A172 (cell line): ENCODE data around the gene SGO2. TPM values are rescaled to one million over a fixed set of nuclear protein-coding genes. Genes with fewer than 3 reads are reported as not detected.

ENCODE experiments used
- DNase-seq: peaks from one replicate; pipeline ENCODE4 v3.0.0-alpha.2; 2015; ENCODE audit warnings: low spot score
- total RNA-seq: library from RNA; depleted of rRNA; stranded (reverse); fragments of >200 nt; shearing (Covaris generic); gene quantifications from 2 replicates; pipeline ENCODE4 v1.2.3, GENCODE V29; 2014; rRNA removed

SGO2 gene, protein sequence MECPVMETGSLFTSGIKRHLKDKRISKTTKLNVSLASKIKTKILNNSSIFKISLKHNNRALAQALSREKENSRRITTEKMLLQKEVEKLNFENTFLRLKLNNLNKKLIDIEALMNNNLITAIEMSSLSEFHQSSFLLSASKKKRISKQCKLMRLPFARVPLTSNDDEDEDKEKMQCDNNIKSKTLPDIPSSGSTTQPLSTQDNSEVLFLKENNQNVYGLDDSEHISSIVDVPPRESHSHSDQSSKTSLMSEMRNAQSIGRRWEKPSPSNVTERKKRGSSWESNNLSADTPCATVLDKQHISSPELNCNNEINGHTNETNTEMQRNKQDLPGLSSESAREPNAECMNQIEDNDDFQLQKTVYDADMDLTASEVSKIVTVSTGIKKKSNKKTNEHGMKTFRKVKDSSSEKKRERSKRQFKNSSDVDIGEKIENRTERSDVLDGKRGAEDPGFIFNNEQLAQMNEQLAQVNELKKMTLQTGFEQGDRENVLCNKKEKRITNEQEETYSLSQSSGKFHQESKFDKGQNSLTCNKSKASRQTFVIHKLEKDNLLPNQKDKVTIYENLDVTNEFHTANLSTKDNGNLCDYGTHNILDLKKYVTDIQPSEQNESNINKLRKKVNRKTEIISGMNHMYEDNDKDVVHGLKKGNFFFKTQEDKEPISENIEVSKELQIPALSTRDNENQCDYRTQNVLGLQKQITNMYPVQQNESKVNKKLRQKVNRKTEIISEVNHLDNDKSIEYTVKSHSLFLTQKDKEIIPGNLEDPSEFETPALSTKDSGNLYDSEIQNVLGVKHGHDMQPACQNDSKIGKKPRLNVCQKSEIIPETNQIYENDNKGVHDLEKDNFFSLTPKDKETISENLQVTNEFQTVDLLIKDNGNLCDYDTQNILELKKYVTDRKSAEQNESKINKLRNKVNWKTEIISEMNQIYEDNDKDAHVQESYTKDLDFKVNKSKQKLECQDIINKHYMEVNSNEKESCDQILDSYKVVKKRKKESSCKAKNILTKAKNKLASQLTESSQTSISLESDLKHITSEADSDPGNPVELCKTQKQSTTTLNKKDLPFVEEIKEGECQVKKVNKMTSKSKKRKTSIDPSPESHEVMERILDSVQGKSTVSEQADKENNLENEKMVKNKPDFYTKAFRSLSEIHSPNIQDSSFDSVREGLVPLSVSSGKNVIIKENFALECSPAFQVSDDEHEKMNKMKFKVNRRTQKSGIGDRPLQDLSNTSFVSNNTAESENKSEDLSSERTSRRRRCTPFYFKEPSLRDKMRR
- 24.2 and 33.1 TPM in 2 replicates for total RNA-seq

DNA sequence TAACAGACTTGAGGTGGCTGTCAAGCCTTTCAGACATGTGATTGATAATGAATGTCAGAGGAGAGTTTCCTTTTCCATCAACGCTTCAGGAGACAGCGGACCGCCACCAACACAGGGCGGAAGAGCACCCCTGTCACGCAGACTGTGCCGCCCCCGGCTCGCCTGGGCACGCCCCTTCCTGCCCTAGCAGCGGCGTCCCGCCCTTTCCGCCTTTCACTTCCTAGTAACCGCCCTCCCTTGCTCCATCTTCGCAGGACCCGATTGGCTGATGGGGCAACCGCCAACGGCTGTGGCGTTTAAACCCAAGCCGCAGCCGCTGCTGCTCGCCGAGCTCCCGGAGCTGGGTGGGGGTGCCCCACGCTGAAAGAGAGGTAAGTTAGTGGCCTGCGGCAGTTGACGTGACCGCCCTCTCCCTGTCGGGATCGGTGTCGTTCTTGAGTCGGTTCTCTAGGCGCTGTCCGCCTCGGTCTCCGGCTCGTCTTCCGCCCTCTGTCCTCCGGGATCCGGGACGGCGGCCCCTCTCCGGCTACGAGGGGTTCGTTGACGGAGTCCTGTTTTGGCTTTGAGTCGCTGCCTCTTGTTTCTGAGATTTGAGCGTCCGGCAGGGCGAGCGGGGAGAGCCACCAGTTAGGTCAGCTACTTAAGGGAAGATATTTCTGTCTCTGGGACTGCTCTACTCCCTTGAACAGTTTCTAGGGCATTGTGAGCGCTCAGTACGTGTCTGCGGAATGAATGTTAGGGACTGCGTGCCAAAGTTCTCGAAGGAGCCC, at the start of gene SGO2:
SGO2 (plus strand) TSS at position 326 of the 770 bp plus-strand sequence. CDS start 6,769 bp downstream, outside the sequence.
- peak; percentile 96 for DNase-seq

DNA sequence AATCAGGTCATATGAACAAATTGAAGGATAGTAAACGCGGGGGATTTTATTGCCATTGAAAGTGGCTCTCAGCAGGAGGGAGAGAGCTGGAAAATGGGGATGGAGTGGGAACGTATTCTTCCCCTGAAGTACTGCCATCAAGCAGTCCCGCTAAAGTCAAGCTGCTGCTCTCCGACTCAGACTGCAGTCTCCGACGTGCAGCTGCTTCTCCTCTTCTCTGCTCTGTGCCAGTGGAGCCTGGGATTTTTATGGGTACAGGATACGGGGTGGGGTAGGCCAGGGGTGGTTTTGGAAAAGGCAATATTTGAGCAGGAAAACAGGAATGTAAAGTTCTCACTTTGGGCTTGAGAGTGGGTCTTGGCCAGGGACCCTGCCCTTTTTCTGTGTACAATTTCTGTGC, 49.2 kb upstream of the SGO2 start:
- no peak for DNase-seq

DNA sequence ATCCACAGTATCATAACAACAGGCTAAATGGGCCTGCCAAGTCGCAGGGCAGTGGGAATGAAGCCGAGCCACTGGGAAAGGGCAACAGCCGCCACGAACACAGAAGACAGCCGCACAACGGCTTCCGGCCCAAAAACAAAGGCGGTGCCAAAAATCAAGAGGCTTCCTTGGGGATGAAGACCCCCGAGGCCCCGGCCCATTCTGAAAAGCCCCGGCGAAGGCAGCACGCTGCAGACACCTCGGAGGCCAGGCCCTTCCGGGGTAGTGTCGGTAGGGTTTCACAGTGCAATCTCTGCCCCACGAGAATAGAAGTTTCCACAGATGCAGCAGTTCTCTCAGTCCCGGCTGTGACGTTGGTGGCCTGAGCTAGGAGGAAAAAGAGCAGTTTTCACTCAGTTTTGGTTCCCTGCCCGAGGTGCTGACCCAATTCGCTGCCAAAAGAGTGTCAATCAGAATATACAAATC, 48.3 kb upstream of the SGO2 start:
- no peak for DNase-seq

DNA sequence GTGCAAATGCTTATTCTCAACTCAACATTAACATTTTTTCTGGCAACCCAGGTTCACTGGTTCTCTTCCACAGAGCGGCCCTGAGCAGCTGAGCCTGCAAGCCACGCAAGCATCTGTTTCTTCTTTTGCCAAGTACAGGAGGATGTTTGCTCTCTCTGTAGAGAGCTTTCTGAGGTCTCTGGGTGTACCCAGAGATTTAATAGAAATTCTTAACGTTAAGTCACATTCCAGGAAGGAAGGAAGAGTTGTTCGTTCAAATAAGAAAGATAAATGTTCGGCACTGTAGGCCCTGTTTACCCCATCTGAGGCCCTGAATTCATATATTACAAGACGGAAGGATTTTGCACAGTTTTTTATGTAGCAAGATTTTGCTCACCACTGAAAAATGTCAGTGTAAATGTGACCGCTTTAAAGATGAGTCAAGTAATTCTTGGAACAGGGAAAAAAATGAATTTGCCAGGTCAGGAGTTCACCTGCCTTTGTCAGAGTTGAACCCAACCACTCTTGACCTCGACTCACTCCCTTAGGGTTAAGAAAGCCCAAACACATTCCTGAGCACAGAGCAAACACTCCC, 46.2 kb upstream of the SGO2 start:
- DNase-seq = no peak

DNA sequence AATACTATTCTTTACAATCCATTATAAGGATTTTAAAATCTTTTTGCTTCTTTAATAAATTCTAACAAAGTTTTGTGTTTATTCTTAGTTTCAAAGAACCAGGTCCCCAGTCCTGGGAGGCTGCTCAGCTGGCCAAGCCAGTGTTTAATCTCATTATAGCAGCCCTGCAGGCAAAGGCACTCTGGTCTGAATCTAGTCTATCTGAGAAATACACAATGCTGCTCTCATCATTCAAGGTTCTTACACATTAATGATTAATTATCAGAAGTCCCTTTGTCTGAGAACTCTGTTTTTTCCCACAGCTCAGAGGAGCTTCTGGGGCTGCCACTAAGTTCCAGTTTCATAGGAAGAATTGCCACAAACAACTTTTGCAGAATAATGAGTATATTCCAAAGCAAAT, 43.8 kb upstream of the SGO2 start:
- DNase-seq = no peak

DNA sequence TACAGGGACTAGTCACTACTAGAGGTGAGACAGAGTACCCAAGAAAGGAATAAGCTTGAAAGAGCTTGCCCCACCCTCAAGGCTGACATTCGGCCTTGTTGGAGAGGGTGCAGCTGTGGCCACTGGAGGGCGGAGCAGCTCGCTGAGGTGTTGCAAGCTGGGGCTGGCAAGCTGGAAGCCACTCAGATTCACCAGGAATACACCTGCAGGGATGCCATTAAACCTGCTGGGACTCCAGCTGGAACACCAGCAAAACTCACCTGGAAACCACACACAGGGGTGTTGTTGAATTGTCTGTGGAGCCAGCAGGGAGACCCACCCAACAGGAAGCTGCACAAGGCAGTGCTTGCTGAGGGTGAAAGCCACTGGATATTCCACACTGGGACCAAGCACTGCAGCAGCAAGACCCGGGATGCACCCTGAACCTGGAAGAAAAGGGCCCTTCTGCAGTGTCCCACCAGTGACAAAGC, 42.2 kb upstream of the SGO2 start:
- DNase-seq = peak; percentile 19

DNA sequence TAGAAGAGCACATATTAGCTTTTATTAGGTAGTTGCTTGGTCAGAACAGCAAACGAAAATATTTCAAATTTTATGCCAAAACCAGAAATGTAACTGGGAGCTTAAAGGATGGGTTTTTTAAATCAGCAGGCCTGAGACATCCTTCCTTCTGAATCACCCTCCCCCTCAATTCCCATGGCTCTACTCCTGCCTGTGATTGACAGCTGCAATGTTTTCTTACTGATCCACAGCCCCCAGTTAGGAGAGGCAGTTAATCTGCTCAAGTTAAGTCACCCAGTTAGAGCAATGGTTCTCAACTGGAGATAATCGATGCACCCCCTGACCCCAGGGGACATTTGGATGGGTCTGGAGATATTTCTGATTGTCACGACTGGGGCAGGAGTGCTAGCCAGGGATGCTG, 41.1 kb upstream of the SGO2 start:
- no peak for DNase-seq

DNA sequence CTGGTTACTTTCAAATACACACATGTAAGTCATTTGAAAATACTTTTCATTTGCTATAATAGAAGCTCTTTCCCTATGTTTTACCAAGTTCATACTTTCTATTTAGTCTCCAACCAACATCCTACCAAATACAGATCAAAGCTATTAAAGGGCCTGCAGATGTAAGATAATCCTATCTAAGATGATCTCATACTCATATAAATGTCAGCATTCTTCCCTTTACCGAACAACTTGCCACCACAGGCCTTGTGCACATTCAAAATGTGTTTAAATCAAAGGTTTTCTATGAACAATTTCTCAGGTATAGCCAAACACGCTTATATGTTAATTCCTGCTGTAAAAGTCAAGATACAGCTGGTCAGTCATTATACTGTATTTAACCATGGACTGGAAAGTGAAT, 39.5 kb upstream of the SGO2 start:
- no peak for DNase-seq

DNA sequence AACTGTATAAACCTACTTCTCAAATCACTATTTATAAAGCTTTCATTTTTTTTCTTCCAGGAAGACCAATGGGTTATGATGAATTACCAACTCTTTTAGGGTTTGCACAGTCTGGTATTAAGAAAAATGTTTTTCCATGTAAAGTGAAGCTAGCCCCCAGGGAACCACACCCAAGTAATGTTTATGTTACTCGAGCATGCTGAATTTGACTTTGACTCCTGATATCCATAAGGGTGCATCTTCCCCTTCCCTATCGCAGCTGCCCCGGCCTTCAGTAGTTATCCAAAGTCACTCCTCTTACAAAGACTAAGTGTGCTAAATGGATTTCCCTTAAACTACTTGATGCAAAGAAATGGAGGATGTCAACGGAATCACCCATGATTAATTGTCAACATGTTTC, 37.8 kb upstream of the SGO2 start:
- no peak for DNase-seq

DNA sequence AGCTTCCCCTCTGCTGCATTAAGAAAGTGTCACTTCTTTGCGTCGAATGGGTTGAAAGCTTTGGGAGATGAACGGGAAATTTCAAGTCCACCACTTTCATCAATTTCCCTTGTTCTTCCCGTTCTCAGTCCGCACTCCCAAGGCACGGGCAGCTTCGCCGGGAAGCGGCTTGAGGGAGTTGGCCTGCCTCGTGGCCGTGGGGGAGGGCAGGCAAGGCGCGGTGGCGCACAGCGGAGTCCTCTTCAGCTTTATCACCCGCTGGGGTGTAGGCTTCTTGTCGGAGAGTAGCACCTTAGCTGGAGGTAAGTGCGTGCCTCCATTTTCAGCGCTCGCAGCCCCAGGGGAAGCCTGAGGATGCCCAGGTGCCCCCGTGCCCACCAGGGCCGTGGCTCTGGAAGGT, 36.0 kb upstream of the SGO2 start:
- no peak for DNase-seq

DNA sequence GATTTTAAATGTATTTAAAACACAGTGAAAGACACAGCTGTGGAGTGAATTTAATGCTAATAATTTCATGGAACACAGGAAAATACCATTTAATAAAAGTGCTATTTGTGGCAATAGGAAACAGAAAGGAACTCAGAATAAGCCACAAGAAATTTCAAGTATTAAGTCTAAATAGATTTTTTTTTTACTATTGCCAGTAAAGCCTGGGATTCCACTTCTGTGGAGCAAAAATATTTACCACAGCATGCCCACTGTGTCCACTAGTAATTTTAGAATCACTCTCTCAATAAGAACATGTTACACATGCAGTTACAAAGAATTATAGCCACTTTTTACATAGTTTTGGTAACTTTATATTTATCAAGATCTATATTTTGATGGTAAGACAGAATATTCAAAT, 33.4 kb upstream of the SGO2 start:
- DNase-seq = no peak

DNA sequence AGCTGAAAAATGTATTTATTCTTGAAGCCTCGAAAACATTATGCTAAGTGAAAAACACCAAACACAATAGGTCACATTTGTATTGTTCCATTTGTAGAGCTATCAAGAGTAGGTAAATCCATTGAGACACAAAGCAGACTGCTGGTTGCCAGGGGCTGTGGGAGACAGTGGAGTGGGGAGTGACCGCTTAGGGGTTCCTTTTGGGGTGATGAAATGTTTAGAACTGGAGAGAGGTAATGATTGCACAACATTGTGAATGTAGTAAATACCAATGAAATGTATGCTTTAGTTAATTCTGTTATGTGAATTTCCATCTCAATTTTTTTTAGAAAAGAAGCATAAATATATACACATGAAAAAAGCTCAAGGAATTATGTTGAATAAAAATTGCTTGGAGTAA, 32.0 kb upstream of the SGO2 start:
- DNase-seq = no peak

DNA sequence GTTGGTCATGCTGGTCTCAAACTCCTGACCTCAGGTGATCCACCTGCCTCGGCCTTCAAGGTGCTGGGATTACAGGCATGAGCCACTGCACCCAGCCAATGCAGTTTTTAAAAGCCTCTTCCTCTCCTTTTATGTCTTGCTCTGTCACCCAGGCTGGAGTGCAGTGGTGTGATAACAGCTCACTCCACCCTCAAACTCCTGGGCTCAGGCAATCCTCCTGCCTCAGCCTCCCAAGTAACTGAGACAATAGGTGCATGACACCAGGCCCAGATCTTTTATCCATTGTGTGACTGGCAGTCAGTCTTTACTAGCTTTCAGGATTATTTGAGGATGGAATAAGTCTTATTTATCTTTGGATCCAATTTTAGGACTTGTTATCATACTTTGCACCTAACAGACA, 29.3 kb upstream of the SGO2 start:
- no peak for DNase-seq

DNA sequence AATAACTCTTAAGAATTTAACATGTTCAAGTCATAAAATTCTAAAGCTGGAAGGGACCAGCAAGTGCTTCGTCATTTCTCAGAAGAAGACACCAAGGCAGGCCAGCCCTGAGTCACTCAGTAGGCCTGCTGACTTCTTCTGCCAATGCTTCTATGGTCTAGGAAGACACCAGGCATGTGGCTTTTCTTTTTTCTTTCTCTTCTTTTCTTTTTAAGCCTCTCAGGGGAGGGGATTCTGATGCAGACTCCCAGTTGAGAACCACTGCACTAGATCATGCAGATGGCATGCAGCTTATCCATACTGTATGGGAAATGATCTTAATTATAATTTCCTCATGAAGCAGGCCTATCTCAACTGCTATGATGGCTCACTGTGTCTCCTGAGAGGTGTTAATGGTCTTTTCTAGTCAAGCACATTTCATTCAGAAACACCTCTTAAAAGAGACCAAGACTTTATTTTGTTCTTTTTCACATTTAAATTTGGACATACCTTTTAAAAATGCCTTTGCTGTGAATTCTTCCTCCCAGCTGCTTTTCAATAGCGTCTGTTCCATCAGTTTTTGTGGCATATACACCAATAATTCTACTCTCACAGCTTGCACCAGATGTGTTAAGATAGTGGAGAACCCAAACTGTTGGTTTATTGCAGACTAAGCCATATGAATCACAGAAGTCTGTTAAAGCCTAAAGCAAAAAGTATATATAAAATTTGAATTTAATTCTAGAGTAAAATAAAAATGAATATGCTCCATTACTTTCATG, 27.4 kb upstream of the SGO2 start:
- DNase-seq = no peak

DNA sequence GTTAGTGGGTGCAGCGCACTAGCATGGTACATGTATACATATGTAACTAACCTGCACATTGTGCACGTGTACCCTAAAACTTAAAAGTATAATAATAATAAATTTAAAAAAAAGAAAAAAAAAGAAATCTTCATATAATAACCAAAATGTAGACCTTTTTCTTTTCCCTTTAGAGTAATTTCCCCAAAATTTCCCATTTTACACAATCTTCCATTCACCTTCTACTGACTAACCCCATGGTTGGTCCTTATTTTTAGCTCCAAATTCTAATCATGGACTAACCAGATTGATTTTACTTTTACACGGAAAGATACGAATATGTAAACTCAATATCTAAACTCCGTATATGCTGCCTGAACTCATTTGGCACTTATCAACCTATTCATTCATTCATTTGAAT, 23.8 kb upstream of the SGO2 start:
- DNase-seq = no peak

DNA sequence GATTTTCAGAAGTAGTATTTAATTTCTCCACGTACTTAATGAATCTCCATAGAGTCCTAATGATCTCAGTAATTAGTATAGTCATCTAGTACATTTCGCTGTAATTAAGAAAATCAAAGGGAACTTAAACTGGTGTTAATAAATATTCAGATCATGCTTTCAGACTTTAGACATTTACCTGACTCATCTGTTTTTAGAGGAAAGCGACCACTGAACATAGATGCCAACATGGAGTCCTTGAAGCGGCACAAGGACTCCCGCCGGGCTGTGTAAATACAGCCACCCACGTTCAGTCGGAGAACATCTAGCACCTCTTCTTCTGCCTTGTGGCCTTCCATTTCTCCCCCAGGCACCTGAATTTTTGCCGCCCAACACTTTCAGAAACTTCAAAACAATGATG, 19.3 kb upstream of the SGO2 start:
- no peak for DNase-seq

DNA sequence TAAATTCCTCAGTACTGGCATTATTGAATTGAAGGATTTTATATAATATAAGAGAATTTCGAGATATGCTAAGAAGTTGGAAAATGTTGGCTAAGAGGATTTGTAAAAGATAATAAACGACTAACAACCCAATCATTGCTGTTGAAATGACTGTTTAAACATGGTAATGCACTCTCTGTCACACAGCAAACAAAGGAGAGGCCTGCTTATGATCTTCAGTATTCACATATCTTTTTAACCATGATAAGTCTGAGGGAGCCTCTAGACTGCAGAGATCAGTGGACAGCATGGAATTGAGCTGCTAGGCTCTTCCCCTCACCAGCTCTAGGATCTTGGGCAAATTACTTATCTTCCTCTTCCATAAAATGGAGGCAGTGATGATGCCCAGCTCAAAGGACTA, 18.8 kb upstream of the SGO2 start:
- DNase-seq = no peak

DNA sequence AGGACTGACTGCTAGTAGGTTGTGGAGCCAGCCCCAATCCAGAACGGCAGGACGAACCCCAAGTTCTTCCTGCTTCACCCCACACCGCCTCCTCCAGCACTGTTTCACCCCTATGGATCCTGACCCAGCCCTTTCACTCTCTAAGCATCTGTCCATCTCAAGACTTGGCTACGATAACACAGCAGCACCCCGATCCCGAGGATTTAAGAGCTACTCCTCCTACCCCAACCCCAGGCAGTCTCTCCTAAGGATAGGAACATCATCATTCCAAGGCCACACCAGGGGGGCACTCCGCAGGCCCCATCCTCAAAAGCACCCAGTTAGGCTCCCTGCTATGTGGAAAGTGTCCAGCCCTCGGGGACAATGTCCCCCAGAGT, 16.8 kb upstream of the SGO2 start:
- DNase-seq = peak; percentile 13

DNA sequence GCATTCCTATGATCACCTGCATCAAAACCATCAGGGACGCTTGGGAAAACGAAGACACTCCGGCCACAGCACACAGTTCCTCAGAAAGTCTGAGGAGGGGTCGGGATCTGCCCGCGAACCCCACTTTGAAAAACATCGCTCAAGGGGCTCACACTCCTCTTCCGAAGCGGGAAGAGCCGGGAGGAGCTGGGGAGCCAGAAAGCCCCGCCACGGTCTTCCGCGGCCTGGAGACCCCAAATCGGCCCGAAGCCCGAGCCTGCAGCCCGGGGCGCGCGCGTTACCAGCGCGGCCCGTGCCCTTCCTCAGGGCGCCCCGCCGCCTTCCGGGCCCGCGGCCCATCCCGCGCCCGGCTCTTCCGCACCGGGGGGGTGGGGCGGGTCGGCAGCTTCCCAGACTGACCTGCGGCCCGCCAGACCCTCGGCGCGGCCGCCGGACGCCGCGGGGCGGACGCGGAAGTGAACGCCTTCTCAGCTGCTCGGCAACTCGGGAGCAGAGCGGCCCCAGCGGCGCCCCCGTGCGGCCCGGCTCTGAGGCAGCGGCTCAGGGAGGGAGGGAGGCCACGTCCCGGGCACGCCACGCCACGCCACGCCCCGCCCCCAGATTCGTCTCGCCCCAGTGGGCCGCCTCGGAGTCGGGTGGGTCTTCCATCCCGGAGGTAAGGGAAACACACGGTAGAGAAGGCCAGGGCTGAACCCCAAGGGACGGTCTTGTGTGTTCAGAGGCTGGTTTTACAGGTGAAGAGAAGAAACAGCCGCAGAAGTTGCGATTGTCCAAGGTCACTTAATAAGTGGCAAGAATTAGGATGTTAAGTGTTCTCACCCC, 16.2 kb upstream of the SGO2 start, which contains the start of gene KCTD18:
KCTD18 (minus strand) TSS at position 457 of the 822 bp plus-strand sequence. CDS start 3,052 bp downstream, outside the sequence.
- peak; percentile 74 for DNase-seq
